MCF 10A (cell line): ENCODE measurements around the gene SSNA1. TPM values are rescaled to one million over a fixed set of nuclear protein-coding genes. Genes with fewer than 3 reads are reported as not detected.
A peak's percentile ranks its signal among the peaks of the same experiment; 100 is the strongest.

Experiments
- BruUV-seq: library from RNA; stranded (reverse); fragments of 400-500 nt; replicated peaks from 2 replicates; lab custom pipeline; 2021; lab: Mats Ljungman, UMichigan
- CTCF ChIA-PET: fragments of 300-600 bp; sonication (Branson Sonifier 250); formaldehyde crosslinking; extraction: SDS; loops from one replicate; lab custom pipeline; 2021; ENCODE audit warnings: antibody characterized with exemption, inconsistent platforms; lab: Yijun Ruan, JAX
- POLR2A ChIA-PET: fragments of 300-600, 350-650 bp; sonication (Branson Sonifier 250); formaldehyde crosslinking; extraction: SDS; loops from one replicate; lab custom pipeline; 2020; ENCODE audit warnings: antibody characterized with exemption, inconsistent platforms; lab: Yijun Ruan, JAX
- DNase-seq: peaks from one replicate; pipeline ENCODE4 v3.0.0-alpha.2; 2018; ENCODE audit not compliant: unreplicated experiment
- H3K27ac Mint-ChIP-seq: one replicate; pipeline ENCODE4 v1.8.0; 2022; ENCODE audit warnings: mild to moderate bottlenecking, low read depth, mixed read lengths; ENCODE audit not compliant: unreplicated experiment
- H3K27me3 Mint-ChIP-seq: one replicate; pipeline ENCODE4 v1.8.0; 2022; ENCODE audit warnings: mixed read lengths; ENCODE audit not compliant: insufficient read depth, unreplicated experiment
- H3K36me3 Mint-ChIP-seq: one replicate; pipeline ENCODE4 v1.8.0; 2022; ENCODE audit warnings: mild to moderate bottlenecking, moderate library complexity, mixed read lengths; ENCODE audit not compliant: insufficient read depth, unreplicated experiment
- H3K4me1 Mint-ChIP-seq: one replicate; pipeline ENCODE4 v1.8.0; 2022; ENCODE audit warnings: mixed read lengths; ENCODE audit not compliant: insufficient read depth, unreplicated experiment
- H3K4me3 Mint-ChIP-seq: one replicate; pipeline ENCODE4 v1.8.0; 2022; ENCODE audit warnings: mild to moderate bottlenecking, moderate library complexity, mixed read lengths; ENCODE audit not compliant: unreplicated experiment
- H3K9me3 Mint-ChIP-seq: one replicate; pipeline ENCODE4 v1.8.0; 2022; ENCODE audit warnings: mixed read lengths; ENCODE audit not compliant: unreplicated experiment
- CTCF ChIP-seq: fragments of 200-600 bp; IDR thresholded peaks from one replicate; pipeline ENCODE4 v1.8.0; 2022; ENCODE audit warnings: antibody characterized with exemption, mild to moderate bottlenecking; ENCODE audit not compliant: unreplicated experiment
- intact Hi-C: fragments of 100-400 bp; cut with micrococcal nuclease; formaldehyde crosslinking; loops from 2 replicates; pipeline ENCODE4 v1.14.1; 2022
- total RNA-seq: library from RNA; stranded (reverse); gene quantifications from 2 replicates; pipeline ENCODE4 v1.2.3, GENCODE V29; 2022

The SSNA1 gene
- total RNA-seq, 1 experiment from 2014 or later = 81.4 TPM

- no TSS peak for BruUV-seq
- peaks cover 13% of the 10 kb centered on the region for H3K27me3 Mint-ChIP-seq
- TF ChIP-seq CTCF = no peak
Observed at GRCh38 chr9:137167277-137167746, 21.2 kb upstream of the SSNA1 start.

DNA sequence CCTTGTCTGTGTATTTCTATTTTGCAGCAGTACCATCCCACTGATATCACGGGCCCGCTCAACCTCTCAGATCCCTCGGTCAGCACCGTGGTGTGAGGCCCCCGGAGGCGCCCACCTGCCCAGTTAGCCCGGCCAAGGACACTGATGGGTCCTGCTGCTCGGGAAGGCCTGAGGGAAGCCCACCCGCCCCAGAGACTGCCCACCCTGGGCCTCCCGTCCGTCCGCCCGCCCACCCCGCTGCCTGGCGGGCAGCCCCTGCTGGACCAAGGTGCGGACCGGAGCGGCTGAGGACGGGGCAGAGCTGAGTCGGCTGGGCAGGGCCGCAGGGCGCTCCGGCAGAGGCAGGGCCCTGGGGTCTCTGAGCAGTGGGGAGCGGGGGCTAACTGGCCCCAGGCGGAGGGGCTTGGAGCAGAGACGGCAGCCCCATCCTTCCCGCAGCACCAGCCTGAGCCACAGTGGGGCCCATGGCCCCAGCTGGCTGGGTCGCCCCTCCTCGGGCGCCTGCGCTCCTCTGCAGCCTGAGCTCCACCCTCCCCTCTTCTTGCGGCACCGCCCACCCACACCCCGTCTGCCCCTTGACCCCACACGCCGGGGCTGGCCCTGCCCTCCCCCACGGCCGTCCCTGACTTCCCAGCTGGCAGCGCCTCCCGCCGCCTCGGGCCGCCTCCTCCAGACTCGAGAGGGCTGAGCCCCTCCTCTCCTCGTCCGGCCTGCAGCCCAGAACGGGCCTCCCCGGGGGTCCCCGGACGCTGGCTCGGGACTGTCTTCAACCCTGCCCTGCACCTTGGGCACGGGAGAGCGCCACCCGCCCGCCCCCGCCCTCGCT is 20.5 kb upstream of the SSNA1 start:
- no peak overlapping the region for H3K27ac Mint-ChIP-seq
- POLR2A ChIA-PET = interaction anchor here (1.4 to 2.0 kb wide), 2 partner anchors 27 to 38 kb away, joined by 3 to 7 read pairs; no protein-coding TSS in a partner anchor
- no peaks in the 10 kb centered on the region for H3K9me3 Mint-ChIP-seq
- DNase-seq = no peak
- CTCF ChIA-PET = no interaction called here
- intact Hi-C loops = no loop called here
- H3K36me3 Mint-ChIP-seq = no peaks in the 10 kb centered on the region
- TF ChIP-seq CTCF = no peak
- BruUV-seq = no TSS peak
- H3K27me3 Mint-ChIP-seq = peaks cover 13% of the 10 kb centered on the region
- no peaks in the 10 kb centered on the region for H3K4me1 Mint-ChIP-seq
- H3K4me3 Mint-ChIP-seq = peak overlapping the region; percentile 53

More at GRCh38 chr9:137167277-137167746, 21.2 kb upstream of the SSNA1 start:
- no peaks in the 10 kb centered on the region for H3K4me1 Mint-ChIP-seq
- H3K36me3 Mint-ChIP-seq = no peaks in the 10 kb centered on the region
- H3K9me3 Mint-ChIP-seq = no peaks in the 10 kb centered on the region
- CTCF ChIA-PET = interaction anchor here (0.6 kb wide), 1 partner anchor 99 kb away, joined by 3 read pairs; no protein-coding TSS in a partner anchor
- H3K4me3 Mint-ChIP-seq = no peak overlapping the region
- POLR2A ChIA-PET = no interaction called here
- intact Hi-C loops = no loop called here
- no peak overlapping the region for H3K27ac Mint-ChIP-seq
- no peak for DNase-seq

GRCh38 chr9:137168573-137168903 is 19.9 kb upstream of the SSNA1 start:
- intact Hi-C loops = no loop called here
- no TSS peak for BruUV-seq
- H3K27me3 Mint-ChIP-seq = peaks cover 13% of the 10 kb centered on the region
- TF ChIP-seq CTCF = no peak
- H3K36me3 Mint-ChIP-seq = no peaks in the 10 kb centered on the region
- CTCF ChIA-PET = no interaction called here
- no peak for DNase-seq
- no peak overlapping the region for H3K27ac Mint-ChIP-seq
- peak overlapping the region; percentile 53 for H3K4me3 Mint-ChIP-seq
- POLR2A ChIA-PET = interaction anchor here (1.4 to 2.0 kb wide), 3 partner anchors 21 to 39 kb away, joined by 3 to 9 read pairs (median 7); partner anchors contain the start of gene SSNA1
- no peaks in the 10 kb centered on the region for H3K9me3 Mint-ChIP-seq
- H3K4me1 Mint-ChIP-seq = no peaks in the 10 kb centered on the region
